H1 (cell line): Measurements from ENCODE around the gene HDAC10. TPM values are rescaled to one million over a fixed set of nuclear protein-coding genes. Genes with fewer than 3 reads are reported as not detected.
A peak's percentile ranks its signal among the peaks of the same experiment; 100 is the strongest.

Experiments used
- CTCF ChIA-PET: fragments of 300-600 bp; sonication (Branson Sonifier 250); formaldehyde crosslinking; loops from one replicate; lab custom pipeline; 2021; ENCODE audit not compliant: partially characterized antibody; lab: Charles Lee
- POLR2A ChIA-PET: fragments of 300-600 bp; sonication (Branson Sonifier 250); formaldehyde crosslinking; loops from one replicate; lab custom pipeline; 2021; ENCODE audit warnings: inconsistent platforms; ENCODE audit not compliant: partially characterized antibody; lab: Charles Lee
- DNase-seq, 2 experiments: peaks; one replicate each; pipeline versions ENCODE4 v3.0.0 to v3.0.0-alpha.2; 2010 to 2022; ENCODE audit warnings: low spot score in 2 of 2, low read depth in 1 of 2, mixed read lengths in 1 of 2
- FAIRE-seq: peaks from 2 replicates; lab custom pipeline; 2011; peaks lifted over from hg19 to GRCh38; lab: Jason Lieb, UNC
- H2AFZ ChIP-seq: 2 replicates; pipeline ENCODE4 v1.8.1; 2012; ENCODE audit warnings: low read length, inconsistent platforms
- H2AK5ac ChIP-seq: 2 replicates; pipeline ENCODE4 v1.6.1; 2013; ENCODE audit warnings: low read depth, low read length
- H2BK120ac ChIP-seq: replicated peaks from 2 replicates; pipeline ENCODE3; 2013; ENCODE audit warnings: low read depth, low read length, inconsistent platforms
- H2BK12ac ChIP-seq: 2 replicates; pipeline ENCODE4 v1.6.1; 2013; ENCODE audit warnings: low read depth, low read length
- H2BK15ac ChIP-seq: 2 replicates; pipeline ENCODE4 v1.6.1; 2013; ENCODE audit warnings: low read length
- H2BK20ac ChIP-seq: 2 replicates; pipeline ENCODE4 v1.6.1; 2013; ENCODE audit warnings: low read length
- H2BK5ac ChIP-seq: 2 replicates; pipeline ENCODE4 v1.6.1; 2013; ENCODE audit warnings: low read depth, low read length
- H3K14ac ChIP-seq: 2 replicates; pipeline ENCODE4 v1.6.1; 2013; ENCODE audit warnings: inconsistent platforms; ENCODE audit not compliant: insufficient read length
- H3K18ac ChIP-seq: 2 replicates; pipeline ENCODE4 v1.6.1; 2013; ENCODE audit warnings: low read length; ENCODE audit errors: extremely low read depth
- H3K23ac ChIP-seq: 2 replicates; pipeline ENCODE4 v1.6.1; 2013; ENCODE audit warnings: inconsistent platforms; ENCODE audit not compliant: insufficient read length
- H3K23me2 ChIP-seq: 2 replicates; pipeline ENCODE4 v1.6.1; 2013; ENCODE audit warnings: low read depth, low read length
- H3K27ac ChIP-seq: 2 replicates; pipeline ENCODE4 v1.6.1; 2011; ENCODE audit warnings: low read depth, low read length, inconsistent platforms
- H3K27me3 ChIP-seq, 4 experiments: replicated peaks in 1 of 4; 1 replicate in 1 of 4; 2 replicates in 3 of 4; pipeline versions ENCODE4 v1.6.1 to v1.8.1; 2011 to 2013; ENCODE audit warnings: low read length in 3 of 4, mild to moderate bottlenecking in 3 of 4, inconsistent platforms in 2 of 4, mixed read lengths in 2 of 4, moderate library complexity in 1 of 4; ENCODE audit not compliant: control insufficient read depth in 3 of 4, insufficient read depth in 3 of 4; ENCODE audit errors: extremely low read depth in 1 of 4
- H3K36me3 ChIP-seq, 4 experiments: 2 replicates each; pipeline versions ENCODE4 v1.6.1 to v1.8.1; 2011 to 2013; ENCODE audit warnings: mild to moderate bottlenecking in 4 of 4, low read length in 3 of 4, moderate library complexity in 2 of 4, control low read depth in 1 of 4, inconsistent platforms in 1 of 4; ENCODE audit not compliant: insufficient read depth in 4 of 4, control insufficient read depth in 2 of 4
- H3K4ac ChIP-seq: replicated peaks from 2 replicates; pipeline ENCODE3; 2013; ENCODE audit warnings: low read length, low read depth, mixed read lengths, inconsistent platforms; ENCODE audit not compliant: insufficient read length
- H3K4me1 ChIP-seq, 4 experiments: replicated peaks in 1 of 4; 1 replicate in 1 of 4; 2 replicates in 3 of 4; pipeline versions ENCODE4 v1.6.1 to v1.8.1; 2011 to 2013; ENCODE audit warnings: low read length in 3 of 4, inconsistent platforms in 2 of 4, mixed read lengths in 1 of 4; ENCODE audit not compliant: insufficient read depth in 4 of 4, control insufficient read depth in 3 of 4
- H3K4me2 ChIP-seq, 2 experiments: 2 replicates each; pipeline versions ENCODE4 v1.6.1 to v1.8.1; 2011 to 2013; ENCODE audit warnings: low read depth in 2 of 2, low read length in 2 of 2, control low read depth in 1 of 2, inconsistent platforms in 1 of 2, mild to moderate bottlenecking in 1 of 2; ENCODE audit not compliant: insufficient read depth in 1 of 2
- H3K4me3 ChIP-seq, 4 experiments: fragments of 200-600, 300-600 bp in 1 of 4; sonication (generic), shearing (Covaris generic), sonication (Bioruptor Twin) in 1 of 4; 2 replicates each; pipeline versions ENCODE4 v1.5.1 to v1.8.1; 2011 to 2016; ENCODE audit warnings: low read length in 4 of 4, low read depth in 3 of 4, control low read depth in 2 of 4, inconsistent platforms in 2 of 4, mild to moderate bottlenecking in 2 of 4, mixed read lengths in 1 of 4, moderate library complexity in 1 of 4; ENCODE audit not compliant: insufficient read depth in 2 of 4; ENCODE audit errors: extremely low read depth in 1 of 4
- H3K56ac ChIP-seq: replicated peaks from 2 replicates; pipeline ENCODE3; 2013; ENCODE audit warnings: low read depth, mild to moderate bottlenecking, mixed read lengths, low read length, inconsistent platforms; ENCODE audit not compliant: insufficient read length
- H3K79me1 ChIP-seq: 2 replicates; pipeline ENCODE4 v1.6.1; 2013; ENCODE audit warnings: low read depth, low read length, control low read depth
- H3K79me2 ChIP-seq, 2 experiments: 2 replicates each; pipeline versions ENCODE4 v1.6.1 to v1.8.1; 2012 to 2013; ENCODE audit warnings: low read length in 2 of 2, mild to moderate bottlenecking in 2 of 2, inconsistent platforms in 1 of 2; ENCODE audit not compliant: insufficient read depth in 2 of 2, control insufficient read depth in 1 of 2
- H3K9ac ChIP-seq, 4 experiments: replicated peaks in 1 of 4; 1 replicate in 1 of 4; 2 replicates in 3 of 4; pipeline versions ENCODE4 v1.6.1 to v1.8.1; 2011 to 2013; ENCODE audit warnings: low read depth in 3 of 4, low read length in 3 of 4, control low read depth in 2 of 4, mild to moderate bottlenecking in 2 of 4, moderate library complexity in 2 of 4, inconsistent platforms in 1 of 4; ENCODE audit errors: extremely low read depth in 1 of 4
- H3K9me3 ChIP-seq, 2 experiments: 2 replicates each; pipeline versions ENCODE4 v1.6.1 to v1.8.1; 2012 to 2013; ENCODE audit warnings: mild to moderate bottlenecking in 2 of 2, moderate library complexity in 2 of 2, control low read depth in 1 of 2, inconsistent platforms in 1 of 2, low read depth in 1 of 2, low read length in 1 of 2, mixed read lengths in 1 of 2; ENCODE audit not compliant: insufficient read depth in 2 of 2
- H4K20me1 ChIP-seq, 2 experiments: replicated peaks in 1 of 2; 2 replicates each; pipeline versions ENCODE3 to v1.8.1; 2011 to 2013; ENCODE audit warnings: inconsistent platforms in 2 of 2, low read length in 2 of 2, mild to moderate bottlenecking in 1 of 2; ENCODE audit not compliant: insufficient read depth in 2 of 2, control insufficient read depth in 1 of 2
- H4K5ac ChIP-seq: 2 replicates; pipeline ENCODE4 v1.6.1; 2013; ENCODE audit warnings: low read length, low read depth, mixed read lengths, inconsistent platforms; ENCODE audit not compliant: insufficient read length
- H4K8ac ChIP-seq: 2 replicates; pipeline ENCODE4 v1.8.0; 2013; ENCODE audit warnings: mild to moderate bottlenecking, moderate library complexity, low read length, inconsistent platforms; ENCODE audit not compliant: insufficient read depth; ENCODE audit errors: extremely low read depth
- H4K91ac ChIP-seq: replicated peaks from 2 replicates; pipeline ENCODE3; 2013; ENCODE audit warnings: low read length, mixed read lengths, inconsistent platforms; ENCODE audit not compliant: insufficient read length
- BACH1 ChIP-seq: IDR thresholded peaks from 2 replicates; pipeline ENCODE4 v1.6.1; 2012; ENCODE audit warnings: low read length, improper control_type of control experiment
- CBX8 ChIP-seq: fragments of 300-800, 300-1000 bp; sonication (generic); IDR thresholded peaks from 2 replicates; pipeline ENCODE4 v1.7.1; 2016; ENCODE audit warnings: low read depth, low read length, borderline replicate concordance
- CTBP2 ChIP-seq: IDR thresholded peaks from 2 replicates; pipeline ENCODE4 v1.7.0; 2011; ENCODE audit warnings: borderline replicate concordance, mild to moderate bottlenecking, moderate library complexity, mixed read lengths, low read length; ENCODE audit not compliant: insufficient read depth, insufficient read length
- KDM1A ChIP-seq: fragments of 200-600, 300-600 bp; sonication (generic); IDR thresholded peaks from 2 replicates; pipeline ENCODE4 v1.7.1; 2016; ENCODE audit warnings: mild to moderate bottlenecking, low read length, borderline replicate concordance
- MAX ChIP-seq: IDR thresholded peaks from 2 replicates; pipeline ENCODE4 v1.6.1; 2012; ENCODE audit warnings: inconsistent platforms
- POU5F1 ChIP-seq: IDR thresholded peaks from 2 replicates; pipeline ENCODE4 v1.6.1; 2011; ENCODE audit warnings: low read depth, mild to moderate bottlenecking, low read length, moderate library complexity
- SP4 ChIP-seq: IDR thresholded peaks from 2 replicates; pipeline ENCODE4 v1.6.1; 2012; ENCODE audit warnings: low read length, inconsistent platforms
- SRF ChIP-seq: IDR thresholded peaks from 2 replicates; pipeline ENCODE4 v1.6.1; 2011; ENCODE audit warnings: mild to moderate bottlenecking, low read depth, low read length, moderate library complexity
- SUZ12 ChIP-seq: fragments of 200-600 bp; sonication (generic); IDR thresholded peaks from 2 replicates; pipeline ENCODE4 v1.6.1; 2012; ENCODE audit warnings: mild to moderate bottlenecking, inconsistent platforms, low read length, moderate library complexity, mixed read lengths
- TCF12 ChIP-seq: IDR thresholded peaks from 2 replicates; pipeline ENCODE4 v1.6.1; 2011; ENCODE audit warnings: low read depth, mild to moderate bottlenecking, low read length
- WGBS, 2 experiments: shearing (Covaris generic) in 1 of 2; methylation state at CpG; one replicate each; pipeline versions ENCODE4 v1.1.6 to v1.1.7; 2013 to 2015; ENCODE audit warnings: low lambda C conversion rate in 2 of 2, mixed read lengths in 2 of 2, inconsistent platforms in 1 of 2, low coverage in 1 of 2, missing lambda C conversion rate in 1 of 2; ENCODE audit not compliant: insufficient replicate concordance in 2 of 2, insufficient coverage in 1 of 2, insufficient read length in 1 of 2; ENCODE audit errors: extremely low coverage in 1 of 2, missing lambda C conversion rate in 1 of 2; 5-methylcytosine and 5-hydroxymethylcytosine counted together
- polyA plus RNA-seq, 7 experiments: library from polyadenylated mRNA; depleted of rRNA in 3 of 7; stranded (reverse) in 5 of 7; unstranded in 2 of 7; fragments of >200 nt in 5 of 7; fragments of 200-250 nt in 2 of 7; gene quantifications; 1 replicate in 5 of 7; 2 replicates in 1 of 7; 4 replicates in 1 of 7; pipeline versions ENCODE4 v1.2.1 to v1.2.3, GENCODE V29; 2011 to 2013; ENCODE audit warnings: missing spikeins in 2 of 7, mixed read lengths in 2 of 7
- total RNA-seq: library from RNA; stranded (reverse); fragmentation: NEBNext Ultra II Directional; extraction: Animal tissue kit (Norgen Biotek cat#: 25700); gene quantifications from 2 replicates; pipeline ENCODE4 v1.2.1, GENCODE V29; 2021

The HDAC10 gene
- total and polyA plus RNA-seq, 2 of the 8 experiments (the other 6 are each of a cell fraction or from before 2014, with no cell fraction given): 11.2 to 26.4 TPM

GRCh38 chr22:50211147-50211546 lies 39.9 kb downstream of the HDAC10 start:
- 92% methylated on average over 14 of the region's 14 CpGs; no CpG with 5 or more reads in 1 of the 2 experiments for WGBS, 2 experiments
- TF ChIP-seq SP4 (no peak), KDM1A (no peak), CTBP2 (no peak), SUZ12 (no peak), SRF (no peak), CBX8 (no peak), TCF12 (no peak), POU5F1 (no peak), BACH1 (no peak), MAX (no peak)
- TF ChIP-seq, all 59 proteins: peak for 0
- POLR2A ChIA-PET: interaction anchor here (1.2 to 1.5 kb wide), 2 partner anchors 9 to 10 kb away, joined by 4 read pairs; no protein-coding TSS in a partner anchor

More at GRCh38 chr22:50211147-50211546, 39.9 kb downstream of the HDAC10 start:
- Histone ChIP-seq H2BK5ac (no peak overlapping the region), H4K20me1 (peaks cover 5 to 22% of the 10 kb centered on the region in 2 experiments), H3K79me1 (peaks cover 3% of the 10 kb centered on the region; the same call in 1 of the 2 replicates), H3K27me3 (no peaks in the 10 kb centered on the region), H3K18ac (no peak overlapping the region), H3K9ac (no peak overlapping the region), H2BK120ac (no peak overlapping the region), H3K4ac (no peak overlapping the region), H4K5ac (no peak overlapping the region), H4K8ac (peak overlapping the region; percentile 86; the same call in 1 of the 2 replicates), H2AFZ (no peak overlapping the region), H2AK5ac (no peak overlapping the region), H2BK20ac (no peak overlapping the region), H3K56ac (no peak overlapping the region), H3K4me1 (peaks cover 0 to 3% (median 1%) of the 10 kb centered on the region in 4 experiments; a peak in 2 of 7 replicates), H3K14ac (no peak overlapping the region), H3K4me3 (no peak overlapping the region), H3K36me3 (peaks cover 4 to 36% (median 23%) of the 10 kb centered on the region in 4 experiments; a peak in 7 of 8 replicates), H3K23ac (no peak overlapping the region), H2BK12ac (no peak overlapping the region), H3K23me2 (no peaks in the 10 kb centered on the region), H3K27ac (no peak overlapping the region), H2BK15ac (no peak overlapping the region), H3K4me2 (no peak overlapping the region), H4K91ac (no peak overlapping the region), H3K9me3 (no peaks in the 10 kb centered on the region), H3K79me2 (peaks cover 0 to 11% of the 10 kb centered on the region in 2 experiments; a peak in 1 of 4 replicates)
- DNase-seq (no peak), FAIRE-seq (no peak)
- CTCF ChIA-PET: interaction anchor here (0.7 to 3.4 kb wide), 13 partner anchors 21 to 443 kb away, joined by 3 to 20 read pairs (median 4); no protein-coding TSS in a partner anchor
